Measurements from ENCODE around the gene RBM38. TPM values are rescaled to one million over a fixed set of nuclear protein-coding genes. Genes with fewer than 3 reads are reported as not detected.

Gene RBM38
- total RNA-seq, 2 donors from 2014 or later, result 41.3 to 43.1 TPM

GRCh38 chr20:57381596-57382503 is 9.3 kb upstream of the RBM38 start:
- Histone ChIP-seq H3K9me3 (no peaks in the 10 kb centered on the region), H3K4me3 (no peak overlapping the region), H3K36me3 (no peaks in the 10 kb centered on the region), H3K9ac (ENCODE audit: low read depth in 2 of 2, low read length in 2 of 2) (no peak overlapping the region), H3K27me3 (no peaks in the 10 kb centered on the region), H3K4me1 (peaks cover 11% of the 10 kb centered on the region), H3K27ac (no peak overlapping the region)
- TF ChIP-seq CTCF (IDR thresholded peaks at IDR 0.05), result peak; percentile 90
- intact Hi-C loops (cut with DNase I), result loop anchor here (2.0 kb wide), 1 partner anchor 111 kb away; no protein-coding TSS in a partner anchor
- peak; percentile 94 for DNase-seq

- Histone ChIP-seq H3K9ac (ENCODE audit: low read depth in 2 of 2, low read length in 2 of 2) (no peak overlapping the region), H3K4me3 (no peak overlapping the region), H3K27me3 (no peaks in the 10 kb centered on the region), H3K9me3 (no peaks in the 10 kb centered on the region), H3K4me1 (peaks cover 11% of the 10 kb centered on the region), H3K27ac (no peak overlapping the region), H3K36me3 (no peaks in the 10 kb centered on the region)
- intact Hi-C loops (cut with DNase I), result no loop called here
- TF ChIP-seq CTCF (IDR thresholded peaks at IDR 0.05), result no peak
- no peak for DNase-seq
Observed at GRCh38 chr20:57382516-57382915, 8.7 kb upstream of the RBM38 start.

GRCh38 chr20:57383447-57384347 is 7.5 kb upstream of the RBM38 start:
- intact Hi-C loops (cut with DNase I), result no loop called here
- H3K27ac ChIP-seq, result peak overlapping the region; percentile 50
- TF ChIP-seq CTCF (IDR thresholded peaks at IDR 0.05), result no peak
- no peaks in the 10 kb centered on the region for H3K36me3 ChIP-seq
- DNase-seq, result peak; percentile 79
- no peaks in the 10 kb centered on the region for H3K9me3 ChIP-seq
- H3K4me3 ChIP-seq, result no peak overlapping the region
- peaks cover 11% of the 10 kb centered on the region for H3K4me1 ChIP-seq
- H3K27me3 ChIP-seq, result no peaks in the 10 kb centered on the region
- peak overlapping the region in 1 of 2 donors; percentile 68 for H3K9ac ChIP-seq (ENCODE audit: low read depth in 2 of 2, low read length in 2 of 2)

- peak overlapping the region in 1 of 2 donors; percentile 68 for H3K9ac ChIP-seq (ENCODE audit: low read depth in 2 of 2, low read length in 2 of 2)
- H3K36me3 ChIP-seq, result no peaks in the 10 kb centered on the region
- H3K27ac ChIP-seq, result peak overlapping the region; percentile 50
- intact Hi-C loops (cut with DNase I), result no loop called here
- no peak overlapping the region for H3K4me3 ChIP-seq
- peaks cover 11% of the 10 kb centered on the region for H3K4me1 ChIP-seq
- no peaks in the 10 kb centered on the region for H3K9me3 ChIP-seq
- no peaks in the 10 kb centered on the region for H3K27me3 ChIP-seq
- TF ChIP-seq CTCF (IDR thresholded peaks at IDR 0.05), result no peak
- peak; percentile 76 for DNase-seq
Observed at GRCh38 chr20:57384486-57384885, 6.7 kb upstream of the RBM38 start.

GRCh38 chr20:57384953-57385761 is 6.0 kb upstream of the RBM38 start:
- no peaks in the 10 kb centered on the region for H3K9me3 ChIP-seq
- no peak overlapping the region for H3K4me3 ChIP-seq
- no peak for DNase-seq
- TF ChIP-seq CTCF (IDR thresholded peaks at IDR 0.05), result no peak
- H3K27me3 ChIP-seq, result no peaks in the 10 kb centered on the region
- peak overlapping the region in 1 of 2 donors; percentile 68 for H3K9ac ChIP-seq (ENCODE audit: low read depth in 2 of 2, low read length in 2 of 2)
- no peaks in the 10 kb centered on the region for H3K36me3 ChIP-seq
- peaks cover 15% of the 10 kb centered on the region for H3K4me1 ChIP-seq
- peak overlapping the region; percentile 50 for H3K27ac ChIP-seq
- intact Hi-C loops (cut with DNase I), result no loop called here
